NCI-H2081 treated with DMSO at 0.1 percent for 48 hours (cell line): Measurements from ENCODE around the gene NUAK1.

Source experiments
- DNase-seq: peaks from one replicate; lab custom pipeline; 2025; lab: John Stamatoyannopoulos, UW

Gene NUAK1

DNA sequence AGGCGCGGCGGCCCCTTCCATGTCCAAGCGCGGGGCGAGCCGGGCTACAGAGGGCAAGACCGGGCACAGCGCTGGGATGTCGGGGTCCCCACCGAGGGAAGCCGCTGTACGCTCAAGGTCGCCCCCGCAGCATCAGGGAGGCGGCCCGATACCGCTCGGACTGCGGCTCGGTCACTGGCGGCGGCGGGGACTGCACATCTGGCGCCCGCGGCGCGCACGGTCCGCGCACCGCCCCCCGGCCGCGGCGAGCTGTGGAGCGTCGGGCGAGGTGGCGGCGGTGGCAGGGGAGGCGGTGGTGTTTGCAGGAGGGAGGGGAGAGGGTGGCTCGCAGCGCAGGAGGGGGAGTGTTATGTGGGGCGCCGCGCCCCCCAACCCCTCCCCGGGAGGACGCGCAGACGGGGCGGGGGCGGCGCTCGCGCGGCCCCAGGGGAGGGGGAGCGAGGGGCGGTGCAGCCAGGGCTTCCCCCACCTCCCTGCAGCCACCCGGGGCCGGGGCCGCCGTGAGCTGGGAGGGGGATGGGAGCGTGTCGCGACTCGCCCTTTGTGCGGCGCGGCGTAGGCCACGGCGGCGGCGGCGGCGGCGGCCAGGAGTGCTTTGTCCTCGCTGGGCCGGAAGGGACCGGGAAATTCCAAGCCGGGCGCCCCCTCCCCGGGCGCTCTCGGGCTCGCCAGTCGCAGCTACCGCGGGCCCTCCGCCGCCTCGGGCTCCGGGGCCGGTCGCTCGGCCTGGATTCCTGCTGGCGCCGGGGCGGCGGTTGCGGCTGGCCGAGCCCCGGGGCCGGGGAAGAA lies at the start of gene NUAK1:
Gene NUAK1, minus strand, starts transcription at position 322 of the 789 bp plus-strand sequence. Its CDS starts 301 bp downstream, at position 21.
- DNase-seq: no peak

GRCh38 chr12:106188256-106188655 lies 49.5 kb upstream of the NUAK1 start:
- no peak for DNase-seq

DNA sequence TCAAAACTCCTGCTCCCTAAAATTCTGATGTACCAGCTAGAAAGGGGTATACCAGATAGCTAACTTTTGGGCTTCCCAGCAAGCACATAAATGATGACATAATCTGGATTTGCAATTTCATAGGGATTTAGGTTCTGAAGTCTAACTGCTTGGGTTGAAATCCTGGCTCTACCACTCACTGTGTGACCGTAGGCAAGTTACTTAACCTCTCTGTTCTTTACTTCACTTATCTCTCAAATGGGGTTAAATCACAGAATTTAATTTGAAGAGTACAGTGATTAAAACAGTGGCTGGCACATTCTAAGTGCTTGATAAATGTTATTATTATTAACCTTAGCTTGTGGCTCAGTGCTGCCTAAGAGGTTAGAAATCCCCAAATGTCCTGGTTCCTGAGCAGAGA lies 49.1 kb upstream of the NUAK1 start:
- DNase-seq: no peak

DNA sequence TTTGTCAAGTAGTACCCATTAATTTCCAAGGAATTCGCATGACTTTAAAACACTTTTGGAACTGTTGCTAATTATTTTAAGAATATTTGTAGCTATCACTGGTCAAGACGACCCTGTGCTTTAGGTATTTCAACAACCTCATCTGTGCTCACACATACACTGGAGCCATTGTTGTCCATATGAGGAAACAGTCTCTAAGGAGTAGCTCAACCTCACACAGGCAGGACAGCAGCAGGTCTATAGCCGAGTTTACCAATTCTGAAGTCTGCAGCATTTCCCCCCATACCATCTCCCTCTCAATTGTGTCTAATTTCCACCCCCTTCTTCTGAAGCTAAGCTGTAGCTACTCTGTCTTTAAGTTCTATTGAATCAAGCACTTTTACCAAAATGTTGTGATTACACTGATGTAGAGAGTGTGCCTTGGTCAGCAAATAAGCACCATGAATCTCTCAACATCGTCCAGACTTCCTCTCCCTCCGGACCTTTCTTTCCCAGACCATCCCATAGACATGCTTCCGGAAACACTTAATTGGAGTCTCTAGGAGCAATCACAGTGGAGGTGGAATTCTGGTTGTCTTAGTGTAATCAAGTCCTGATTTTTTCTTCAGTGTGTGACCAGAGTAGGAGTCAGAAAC lies 48.5 kb upstream of the NUAK1 start:
- DNase-seq: no peak

DNA sequence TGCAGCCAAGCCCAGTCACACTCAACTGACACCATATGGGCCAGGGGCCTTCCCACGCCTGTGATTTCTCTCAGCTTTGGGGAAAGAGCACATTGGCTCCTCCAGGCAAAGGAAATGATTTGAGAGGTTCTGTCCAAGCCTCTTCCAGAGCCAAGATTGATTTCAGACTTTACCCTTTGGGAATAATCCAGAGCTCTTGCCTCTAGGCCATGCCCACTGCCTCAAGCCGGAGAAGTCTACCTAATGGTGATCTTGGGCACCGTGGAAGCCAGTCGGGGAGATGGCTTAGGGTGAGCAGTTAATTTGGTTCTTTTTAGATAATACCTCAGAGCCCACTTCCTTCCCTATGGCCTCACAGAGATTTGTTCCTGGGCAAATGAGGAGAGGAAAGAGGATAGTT lies 45.0 kb upstream of the NUAK1 start:
- DNase-seq: no peak

DNA sequence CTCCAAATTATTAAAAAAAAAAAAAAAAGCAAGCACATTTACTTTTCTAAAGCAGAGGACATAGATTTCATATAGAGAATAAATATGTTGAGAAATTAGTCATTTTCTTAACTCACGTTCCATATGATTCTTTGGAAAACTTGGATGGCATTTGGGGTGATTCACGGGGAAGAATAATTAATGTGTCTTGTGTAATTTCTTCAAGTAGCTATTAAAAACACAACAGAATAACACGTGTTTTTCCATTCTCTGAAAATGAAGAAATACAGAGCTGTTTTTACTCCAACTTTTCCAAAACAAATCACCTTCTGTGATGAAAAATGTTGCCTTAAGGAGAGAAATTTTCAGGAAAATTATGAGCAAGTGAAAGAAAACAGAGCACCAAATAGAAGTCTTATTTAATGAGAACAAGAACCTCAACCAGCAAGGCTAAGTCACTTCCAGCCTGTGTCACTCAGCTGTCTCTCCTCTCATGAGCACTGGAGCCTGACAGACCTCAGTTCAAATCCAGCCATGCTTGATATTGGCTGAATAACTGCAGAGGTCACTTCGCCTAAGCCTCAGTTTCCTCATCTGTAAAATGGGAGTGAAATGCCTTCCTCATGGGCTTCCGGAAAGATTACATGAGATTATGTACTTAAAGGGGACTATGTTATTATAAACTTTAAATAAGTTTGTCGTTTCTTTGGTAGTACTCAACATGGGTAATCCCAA lies 42.8 kb upstream of the NUAK1 start:
- no peak for DNase-seq

DNA sequence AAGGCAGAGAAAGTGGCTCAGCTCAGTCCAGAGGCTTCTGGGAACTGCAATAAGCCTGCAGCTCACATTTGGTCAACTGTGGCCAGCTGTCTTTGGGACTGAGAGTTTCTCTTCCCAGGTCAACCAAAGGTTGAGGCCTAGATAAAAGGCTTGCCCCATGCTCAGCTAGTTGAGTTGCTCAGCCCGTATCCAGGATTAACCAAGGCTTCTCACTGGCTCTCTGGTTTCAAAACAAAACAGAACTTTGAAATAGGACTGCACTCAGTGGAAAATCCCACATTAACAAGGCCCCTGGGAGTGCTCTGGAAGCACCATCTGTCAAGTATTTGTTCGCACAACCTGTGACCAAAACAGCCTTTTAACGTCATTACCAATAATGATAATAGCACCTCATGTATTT lies 40.3 kb upstream of the NUAK1 start:
- no peak for DNase-seq

DNA sequence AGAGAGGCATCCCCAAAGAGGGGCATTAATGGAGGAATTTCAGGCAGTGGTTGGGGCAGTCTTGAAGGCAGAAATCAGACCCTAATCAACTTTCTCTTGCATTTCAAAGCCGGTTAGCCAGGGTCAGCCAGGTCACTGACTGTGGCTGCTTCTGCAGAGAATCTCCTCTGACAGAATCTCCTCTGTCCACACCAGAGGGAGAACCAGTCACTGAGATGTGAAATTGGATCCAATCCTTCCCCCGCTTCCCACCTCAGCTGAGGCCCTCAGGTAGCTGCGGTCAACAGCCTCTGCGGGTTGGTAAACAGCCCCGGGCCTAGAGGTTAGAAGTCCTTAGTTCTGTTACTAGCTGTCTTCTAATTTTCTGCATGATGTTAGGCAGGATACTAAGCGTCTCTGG lies 39.8 kb upstream of the NUAK1 start:
- no peak for DNase-seq

DNA sequence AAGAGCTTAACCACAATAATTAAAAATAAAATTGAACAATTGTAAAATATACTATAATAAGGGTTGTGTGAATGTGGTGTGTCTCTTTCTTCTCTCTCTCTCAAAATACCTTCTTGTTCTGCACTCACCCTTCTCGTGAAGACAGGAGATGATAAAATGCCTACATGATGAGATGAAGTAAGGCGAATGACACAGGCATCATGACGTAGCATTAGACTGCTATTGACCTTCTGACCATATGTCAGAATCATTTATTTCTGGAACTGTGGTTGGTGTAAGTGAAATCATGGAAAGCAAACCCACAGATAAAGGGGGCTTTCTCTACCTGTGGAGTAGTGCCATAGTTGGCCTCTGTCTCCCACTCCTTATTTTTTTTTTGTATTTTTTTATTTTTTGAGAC lies 37.8 kb upstream of the NUAK1 start:
- no peak for DNase-seq

- DNase-seq: no peak
Observed at GRCh38 chr12:106174876-106175275, 36.1 kb upstream of the NUAK1 start.

GRCh38 chr12:106173442-106173841 lies 34.7 kb upstream of the NUAK1 start:
- DNase-seq: no peak

GRCh38 chr12:106171117-106171750 lies 32.5 kb upstream of the NUAK1 start:
- no peak for DNase-seq

- no peak for DNase-seq
Observed at GRCh38 chr12:106170285-106170684, 31.5 kb upstream of the NUAK1 start.

- no peak for DNase-seq
Observed at GRCh38 chr12:106163712-106164111, 25.0 kb upstream of the NUAK1 start.

DNA sequence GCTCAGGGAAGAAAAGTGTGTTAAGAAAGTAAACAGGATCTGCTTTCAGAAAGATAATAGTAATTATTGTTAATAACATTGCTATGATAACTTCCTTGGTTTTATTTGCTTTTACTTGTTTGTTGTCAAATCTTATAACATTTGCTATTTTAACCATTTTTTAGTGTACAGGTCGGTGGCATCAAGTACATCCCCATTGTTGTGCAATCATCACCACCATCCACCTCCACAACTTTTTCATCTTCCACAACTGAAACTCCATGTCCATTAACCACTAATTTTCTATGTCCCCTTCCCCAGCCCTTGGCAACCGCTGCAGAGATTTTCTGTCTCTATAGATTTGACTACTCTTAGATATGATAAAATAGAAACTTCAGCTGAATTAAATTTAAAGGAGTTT lies 22.7 kb upstream of the NUAK1 start:
- DNase-seq: no peak

DNA sequence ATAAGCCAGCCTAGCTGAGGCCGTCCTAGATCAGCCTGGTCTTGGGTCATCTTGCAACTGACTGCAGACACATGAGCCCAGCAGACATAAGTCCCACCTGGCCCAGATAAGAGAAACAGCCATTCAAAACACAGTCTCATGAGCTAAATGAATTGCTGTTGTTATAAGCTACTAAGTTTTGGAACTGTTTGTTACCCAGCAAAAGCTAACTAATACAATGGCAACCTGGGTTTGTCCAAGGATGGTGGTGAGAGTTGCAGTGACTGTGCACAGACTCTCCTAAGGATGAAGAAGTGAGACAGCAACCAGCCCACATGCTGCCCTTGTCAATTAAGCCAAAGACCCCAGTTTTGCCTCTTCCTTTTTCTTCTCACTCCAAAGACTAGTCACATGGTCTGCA lies 22.2 kb upstream of the NUAK1 start:
- no peak for DNase-seq

DNA sequence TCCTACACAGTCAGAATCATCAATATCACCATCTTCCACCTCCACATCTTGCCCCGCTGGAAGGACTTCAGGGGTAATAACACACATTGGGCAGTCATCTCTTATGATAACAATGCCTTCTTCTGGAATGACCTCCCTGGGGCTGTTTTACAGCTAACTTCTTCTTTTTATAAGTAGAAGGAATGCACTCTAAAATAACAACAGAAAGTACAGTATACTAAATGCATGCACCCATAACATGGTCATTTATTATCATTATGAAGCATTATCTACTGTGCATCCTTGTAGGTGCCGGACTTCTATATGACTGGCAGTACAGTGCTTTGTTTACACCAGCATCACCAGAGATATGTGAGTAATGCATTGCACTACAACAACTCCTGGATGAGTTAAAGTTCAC lies 19.0 kb upstream of the NUAK1 start:
- DNase-seq: no peak

DNA sequence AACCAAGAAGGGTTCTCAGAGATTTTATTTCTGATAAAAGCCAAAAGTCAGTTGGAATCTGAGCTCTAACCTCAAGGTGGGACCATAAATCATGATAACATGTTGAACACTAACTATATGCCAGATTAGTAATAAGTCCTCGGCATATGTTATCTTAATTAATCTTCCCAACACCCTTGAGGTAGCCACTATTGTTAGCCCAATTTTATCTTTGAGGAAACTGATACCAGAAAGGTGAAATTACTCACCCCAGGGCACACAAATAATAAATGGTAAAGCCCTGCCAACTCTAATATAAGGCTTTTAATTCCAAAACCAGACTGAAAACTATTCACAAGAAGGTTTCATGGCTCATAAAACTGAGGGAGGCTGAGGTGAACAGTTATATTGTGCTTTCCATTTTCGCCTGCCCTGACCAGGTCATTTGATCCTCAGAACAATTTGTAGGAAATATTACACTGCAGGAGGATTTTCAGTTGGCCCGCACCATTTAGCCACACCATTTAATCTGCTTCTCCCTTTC lies 16.1 kb upstream of the NUAK1 start:
- no peak for DNase-seq

DNA sequence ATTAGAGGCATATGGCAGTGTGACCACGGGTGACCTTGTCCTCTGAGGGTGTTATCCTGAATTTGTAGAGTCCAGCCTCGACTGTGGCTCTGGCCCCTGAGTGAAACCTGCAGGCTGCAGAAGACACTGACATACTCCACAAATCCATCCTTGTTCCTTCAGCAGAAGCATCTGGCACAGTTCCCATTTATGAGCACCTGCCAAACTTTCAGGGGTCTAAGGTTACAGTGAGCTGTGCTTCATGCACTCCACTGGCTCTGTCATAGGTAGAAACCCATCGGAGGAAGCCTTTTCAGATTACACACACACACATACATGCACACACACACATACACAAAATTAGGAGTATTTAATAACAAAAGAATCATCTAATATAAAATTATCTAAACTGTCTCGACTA lies 13.6 kb upstream of the NUAK1 start:
- DNase-seq: no peak

GRCh38 chr12:106150555-106150954 lies 11.8 kb upstream of the NUAK1 start:
- no peak for DNase-seq

- DNase-seq: no peak
Observed at GRCh38 chr12:106149096-106149784, 10.5 kb upstream of the NUAK1 start.

DNA sequence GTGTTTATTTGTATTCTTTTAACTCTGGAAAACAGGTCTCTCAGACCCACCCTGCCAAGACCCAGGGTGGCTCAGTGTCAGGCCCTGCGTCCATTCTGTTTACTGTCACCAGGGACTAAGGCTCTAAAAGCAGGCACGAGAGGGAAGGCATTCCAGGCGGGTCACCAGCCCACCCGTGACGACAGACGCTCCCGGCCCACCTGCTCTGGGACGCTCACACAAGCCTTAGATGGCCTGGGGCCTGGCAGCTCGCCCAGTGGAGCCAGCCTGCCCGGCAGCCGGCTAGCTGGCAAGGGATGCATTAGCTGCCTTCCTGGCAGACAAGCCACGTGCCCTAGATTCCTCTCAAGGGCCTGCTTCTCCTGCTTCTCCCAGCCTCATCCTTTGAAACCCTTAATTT lies 9.2 kb upstream of the NUAK1 start:
- no peak for DNase-seq
